Measurements from ENCODE around the gene GRAMD4. TPM values are rescaled to one million over a fixed set of nuclear protein-coding genes. Genes with fewer than 3 reads are reported as not detected.

GRAMD4 gene
- total RNA-seq, 4 donors from 2014 or later = 146 to 981 (median 258) TPM

DNA sequence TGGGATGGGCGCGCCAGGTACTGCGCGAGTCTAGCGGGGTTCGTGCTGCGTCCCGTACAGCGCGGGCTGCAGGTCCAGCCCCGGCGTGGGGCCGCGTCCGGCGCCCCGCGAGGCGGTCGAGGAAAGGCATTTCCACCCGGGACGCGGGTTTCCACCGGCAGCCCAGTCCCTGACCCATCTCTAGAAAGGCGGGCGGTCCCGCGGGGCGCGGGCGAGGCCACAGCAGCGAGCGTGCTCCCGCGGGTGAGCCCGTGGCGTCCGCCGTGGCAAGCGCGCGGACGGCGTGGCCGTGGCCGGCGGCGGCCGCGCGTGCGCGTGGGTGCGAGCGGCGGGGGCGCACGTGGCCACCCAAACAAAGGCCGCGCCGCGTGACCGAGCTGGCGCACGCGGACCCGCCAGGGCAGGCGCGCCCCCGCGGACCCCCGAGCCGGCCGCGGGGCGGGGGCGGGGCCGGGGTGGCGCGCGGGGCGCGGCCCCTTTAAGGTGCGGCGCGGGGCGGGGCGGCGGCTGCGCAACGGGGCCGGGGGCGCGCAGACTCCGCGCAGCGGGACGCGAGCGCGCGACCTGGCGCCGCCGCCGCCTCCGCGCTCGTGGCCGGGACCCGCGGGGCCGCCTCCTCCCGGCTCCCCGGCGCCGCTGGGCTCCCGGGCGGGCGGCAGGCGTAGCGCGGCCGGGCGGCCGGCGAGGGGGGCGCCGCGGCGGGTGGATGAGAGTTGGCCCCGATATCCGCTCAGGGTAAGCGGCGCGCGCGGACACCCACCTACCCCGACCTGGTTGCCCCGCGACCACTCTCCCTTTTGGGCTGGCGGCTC is 43.4 kb upstream of the GRAMD4 start:
- WGBS, 2 donors (ENCODE audit: low coverage in 1 of 2) = 3 to 16% methylated on average over 5 to 7 of the region's 142 CpGs
- TF ChIP-seq POLR2A (IDR thresholded peaks at IDR 0.05) = no peak
- TF ChIP-seq POLR2AphosphoS5 (IDR thresholded peaks at IDR 0.05) = peak in 1 of 3 donors; percentile 27
- peak overlapping the region; percentile 18 to 80 (median 62) for H3K4me3 ChIP-seq
- in situ Hi-C loops (cut with MboI; ENCODE audit: low pct_ligation_motif_present in 1 of 4, low pct_unique_long_range_greater_than_20kb in 1 of 4, low sequenced_read_pairs in 3 of 4) (no loop called here), intact Hi-C loops (cut with DNase I; ENCODE audit: low total_unique reads) (no loop called here)
- peak overlapping the region; percentile 82 to 91 (median 89) for H3K27ac ChIP-seq
- no peaks in the 10 kb centered on the region for H3K36me3 ChIP-seq
- no peaks in the 10 kb centered on the region for H3K27me3 ChIP-seq
- peak; percentile 66 for DNase-seq
- H3K9me3 ChIP-seq = peaks cover under 1 to 5% of the 10 kb centered on the region in 2 donors
- H3K4me1 ChIP-seq = peaks cover 36 to 64% (median 62%) of the 10 kb centered on the region in 4 donors

DNA sequence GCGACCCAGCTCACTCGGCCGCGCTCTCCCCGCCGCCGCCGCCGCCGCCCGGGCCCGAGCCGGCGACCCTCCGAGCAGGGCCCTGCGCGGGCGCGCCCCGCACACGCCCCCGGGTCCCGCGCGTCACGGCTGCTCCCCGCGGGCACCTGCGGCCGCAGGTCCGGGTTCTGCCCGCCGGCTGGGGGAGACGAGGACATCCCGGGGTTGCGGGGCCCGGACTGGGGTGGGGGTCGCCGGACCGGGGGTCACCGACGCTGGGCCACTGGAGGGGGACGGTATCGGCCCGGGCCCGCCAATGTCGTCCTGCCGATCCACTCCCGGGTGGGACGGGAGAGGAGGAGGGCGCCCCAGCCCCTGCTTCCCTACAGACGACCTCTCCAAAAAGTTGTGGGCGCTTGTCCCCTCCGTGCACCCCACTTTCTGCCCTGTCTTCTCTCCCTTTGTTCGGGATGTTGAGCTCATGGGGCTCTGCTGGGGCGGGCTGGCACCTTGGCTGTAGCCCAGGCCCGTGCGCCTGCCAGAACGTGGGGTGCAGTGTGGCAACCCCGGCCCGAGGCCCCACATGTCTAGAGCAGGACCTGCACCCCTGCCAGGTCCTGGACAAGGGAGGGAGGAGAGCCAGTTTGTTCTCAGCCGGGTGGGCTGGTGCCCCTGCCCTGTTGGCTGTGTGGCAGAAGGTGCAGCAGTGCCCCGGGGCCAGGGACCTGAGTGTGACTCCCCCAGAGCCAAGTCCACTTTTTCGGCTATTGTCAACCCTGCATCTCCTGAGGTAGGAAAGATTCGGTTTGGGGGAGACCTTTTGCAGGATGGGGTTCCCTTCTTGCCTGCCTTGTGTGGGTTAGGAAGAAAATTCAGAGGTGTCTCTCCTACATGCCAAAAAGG is 42.6 kb upstream of the GRAMD4 start:
- H3K27ac ChIP-seq = peak overlapping the region; percentile 82 to 91 (median 89)
- H3K9me3 ChIP-seq = no peaks in the 10 kb centered on the region
- peaks cover 40 to 72% (median 69%) of the 10 kb centered on the region in 4 donors for H3K4me1 ChIP-seq
- H3K27me3 ChIP-seq = no peaks in the 10 kb centered on the region
- H3K4me3 ChIP-seq = peak overlapping the region; percentile 48 to 83 (median 78)
- TF ChIP-seq, protein P1, sequence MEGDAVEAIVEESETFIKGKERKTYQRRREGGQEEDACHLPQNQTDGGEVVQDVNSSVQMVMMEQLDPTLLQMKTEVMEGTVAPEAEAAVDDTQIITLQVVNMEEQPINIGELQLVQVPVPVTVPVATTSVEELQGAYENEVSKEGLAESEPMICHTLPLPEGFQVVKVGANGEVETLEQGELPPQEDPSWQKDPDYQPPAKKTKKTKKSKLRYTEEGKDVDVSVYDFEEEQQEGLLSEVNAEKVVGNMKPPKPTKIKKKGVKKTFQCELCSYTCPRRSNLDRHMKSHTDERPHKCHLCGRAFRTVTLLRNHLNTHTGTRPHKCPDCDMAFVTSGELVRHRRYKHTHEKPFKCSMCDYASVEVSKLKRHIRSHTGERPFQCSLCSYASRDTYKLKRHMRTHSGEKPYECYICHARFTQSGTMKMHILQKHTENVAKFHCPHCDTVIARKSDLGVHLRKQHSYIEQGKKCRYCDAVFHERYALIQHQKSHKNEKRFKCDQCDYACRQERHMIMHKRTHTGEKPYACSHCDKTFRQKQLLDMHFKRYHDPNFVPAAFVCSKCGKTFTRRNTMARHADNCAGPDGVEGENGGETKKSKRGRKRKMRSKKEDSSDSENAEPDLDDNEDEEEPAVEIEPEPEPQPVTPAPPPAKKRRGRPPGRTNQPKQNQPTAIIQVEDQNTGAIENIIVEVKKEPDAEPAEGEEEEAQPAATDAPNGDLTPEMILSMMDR (IDR thresholded peaks at IDR 0.05) = no peak
- TF ChIP-seq EP300 (IDR thresholded peaks at IDR 0.05; ENCODE audit: low read depth) (no peak), POLR2AphosphoS5 (IDR thresholded peaks at IDR 0.05) (no peak), POLR2A (IDR thresholded peaks at IDR 0.05) (no peak)
- peak; percentile 41 for DNase-seq
- intact Hi-C loops (cut with DNase I; ENCODE audit: low total_unique reads) = no loop called here
- WGBS, 2 donors (ENCODE audit: low coverage in 1 of 2) = 16% methylated on average over 12 of the region's 65 CpGs; no CpG with 5 or more reads in 1 of the 2 donors
- in situ Hi-C loops (cut with MboI; ENCODE audit: low pct_ligation_motif_present in 1 of 4, low pct_unique_long_range_greater_than_20kb in 1 of 4, low sequenced_read_pairs in 3 of 4) = no loop called here
- H3K36me3 ChIP-seq = no peaks in the 10 kb centered on the region

DNA sequence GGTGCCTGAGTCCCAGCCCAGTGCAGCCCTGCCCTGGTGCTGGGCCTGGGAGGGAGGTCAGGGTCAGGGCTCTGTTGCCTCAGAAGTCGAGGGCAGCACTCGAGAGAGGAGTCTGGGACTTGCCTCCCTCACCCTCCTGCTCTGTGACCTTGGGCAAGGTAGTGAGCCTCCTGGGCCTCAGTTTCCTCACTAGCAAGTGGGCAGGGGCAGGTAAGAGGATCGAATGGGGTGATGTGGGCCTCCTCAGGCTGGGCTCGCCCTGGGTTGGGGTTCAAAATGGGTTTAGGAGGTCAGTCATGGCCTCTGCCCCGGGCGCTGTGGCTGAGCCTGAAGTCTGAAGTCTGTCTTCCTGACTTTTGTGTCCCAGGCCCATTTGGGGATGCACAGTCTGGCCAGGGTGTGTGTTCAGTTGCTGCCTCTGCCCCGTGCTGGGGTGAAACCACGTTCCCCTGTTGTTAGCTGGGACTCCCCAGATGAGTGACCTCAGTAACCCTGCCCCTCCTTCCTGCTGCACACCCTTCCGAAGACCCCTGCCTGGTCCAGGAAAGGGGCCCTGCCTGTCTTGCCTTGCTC is 41.8 kb upstream of the GRAMD4 start:
- WGBS, 2 donors (ENCODE audit: low coverage in 1 of 2) = 42% methylated on average over 9 of the region's 9 CpGs; no CpG with 5 or more reads in 1 of the 2 donors

More for the DNA sequence above, 41.8 kb upstream of the GRAMD4 start:
- TF ChIP-seq, protein P1 (IDR thresholded peaks at IDR 0.05) = no peak
- TF ChIP-seq POLR2A (IDR thresholded peaks at IDR 0.05) (no peak), POLR2AphosphoS5 (IDR thresholded peaks at IDR 0.05) (no peak), EP300 (IDR thresholded peaks at IDR 0.05; ENCODE audit: low read depth) (no peak)
- DNase-seq = no peak
- Histone ChIP-seq H3K27me3 (no peaks in the 10 kb centered on the region), H3K4me1 (peaks cover 41 to 79% (median 76%) of the 10 kb centered on the region in 4 donors), H3K27ac (peak overlapping the region; percentile 82 to 91 (median 89)), H3K36me3 (no peaks in the 10 kb centered on the region), H3K9me3 (no peaks in the 10 kb centered on the region), H3K4me3 (peak overlapping the region in 3 of 4 donors; percentile 48 to 80 (median 76))
- intact Hi-C loops (cut with DNase I; ENCODE audit: low total_unique reads) (no loop called here), in situ Hi-C loops (cut with MboI; ENCODE audit: low pct_ligation_motif_present in 1 of 4, low pct_unique_long_range_greater_than_20kb in 1 of 4, low sequenced_read_pairs in 3 of 4) (no loop called here)

All from transverse colon (tissue), 4 donors.